HG03439 (cell line): ENCODE data around the gene SPI1.

Experiments
- ATAC-seq: cut with Tn5 transposase; IDR thresholded peaks from one replicate; pipeline ENCODE4 v1.9.1; 2021; ENCODE audit warnings: mild to moderate bottlenecking, moderate library complexity; ENCODE audit not compliant: unreplicated experiment

Gene SPI1

DNA sequence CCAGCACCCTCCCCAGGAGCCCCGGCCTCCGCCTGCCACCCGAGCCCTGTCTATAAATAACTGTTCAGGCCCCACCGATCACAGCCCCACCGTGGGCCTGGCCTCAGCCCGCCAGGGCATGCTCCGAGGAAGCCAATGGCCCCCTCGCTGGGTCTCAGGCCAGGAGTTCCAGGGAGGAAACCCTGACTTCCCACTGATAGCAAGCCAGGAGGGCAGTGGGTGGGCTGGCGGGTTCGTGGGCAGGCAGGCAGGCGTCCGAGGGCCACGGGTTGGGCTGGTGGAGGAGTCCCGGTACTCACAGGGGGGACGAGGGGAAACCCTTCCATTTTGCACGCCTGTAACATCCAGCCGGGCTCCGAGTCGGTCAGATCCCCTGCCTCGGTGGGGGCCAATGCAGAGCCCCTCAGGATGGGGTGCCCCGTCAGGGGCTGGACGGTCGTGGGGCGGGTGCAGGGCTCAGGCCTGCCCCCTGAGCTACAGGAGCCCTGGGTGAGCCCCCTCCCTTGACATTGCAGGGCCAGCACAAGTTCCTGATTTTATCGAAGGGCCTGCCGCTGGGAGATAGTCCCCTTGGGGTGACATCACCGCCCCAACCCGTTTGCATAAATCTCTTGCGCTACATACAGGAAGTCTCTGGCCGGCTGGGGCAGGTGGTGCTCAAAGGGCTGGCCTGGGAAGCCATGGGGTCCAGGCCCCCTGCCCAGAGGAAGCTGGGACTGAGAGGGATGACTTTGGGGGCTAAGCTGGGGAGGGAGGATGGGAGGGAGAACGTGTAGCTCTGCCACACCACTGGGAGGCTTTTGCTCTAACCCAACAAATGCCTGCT is at the start of gene SPI1:
Gene SPI1, minus strand, starts transcription at position 538 of the 826 bp plus-strand sequence. Its CDS starts 194 bp downstream, at position 344.
- ATAC-seq = peak; percentile 67

DNA sequence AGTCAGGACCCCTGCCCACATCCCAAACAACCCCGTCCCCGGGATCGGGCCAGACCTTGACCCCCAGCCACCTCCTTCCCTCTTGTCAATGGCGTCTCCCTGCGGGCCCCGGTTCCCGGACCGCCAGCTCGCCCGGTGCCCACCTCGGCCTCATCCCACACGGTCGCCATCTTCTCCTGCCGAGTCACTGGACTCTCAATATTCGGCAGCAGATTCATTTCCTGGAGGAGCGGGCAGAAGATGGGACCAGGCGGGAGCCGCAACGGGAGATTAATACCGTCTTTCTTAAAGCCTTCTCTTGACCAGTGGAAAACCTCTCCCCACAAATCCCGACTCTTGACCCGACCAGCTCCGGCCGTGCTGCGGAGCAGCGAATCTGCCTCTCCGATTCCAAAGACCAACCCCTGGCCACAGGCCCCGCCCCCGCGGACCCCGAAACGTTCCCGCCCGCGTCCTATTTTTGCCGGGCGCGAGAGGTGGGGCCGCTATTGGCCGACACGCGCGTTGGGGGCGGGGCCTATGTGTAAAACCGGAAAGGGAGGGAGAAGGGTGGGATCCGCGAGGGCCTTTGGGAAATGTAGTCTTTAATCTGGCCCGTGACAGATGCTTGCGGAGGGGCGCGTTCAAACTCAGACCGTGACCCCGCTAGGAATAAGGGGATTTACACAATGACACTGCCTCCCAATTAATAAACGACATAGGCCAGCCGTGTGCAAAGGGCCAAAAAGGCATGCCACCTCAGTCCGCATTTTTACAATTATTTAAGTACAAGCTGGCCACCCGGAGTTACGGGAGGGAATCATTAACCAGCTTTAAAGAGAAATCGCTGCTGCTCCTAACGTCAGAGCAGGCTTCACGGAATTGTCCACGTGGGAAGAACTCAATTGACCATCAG is 48.0 kb upstream of the SPI1 start, which contains the start of gene PSMC3:
Gene PSMC3, minus strand, starts transcription at position 378 of the 895 bp plus-strand sequence. Its CDS starts 160 bp downstream, at position 218.
- peak; percentile 93 for ATAC-seq

DNA sequence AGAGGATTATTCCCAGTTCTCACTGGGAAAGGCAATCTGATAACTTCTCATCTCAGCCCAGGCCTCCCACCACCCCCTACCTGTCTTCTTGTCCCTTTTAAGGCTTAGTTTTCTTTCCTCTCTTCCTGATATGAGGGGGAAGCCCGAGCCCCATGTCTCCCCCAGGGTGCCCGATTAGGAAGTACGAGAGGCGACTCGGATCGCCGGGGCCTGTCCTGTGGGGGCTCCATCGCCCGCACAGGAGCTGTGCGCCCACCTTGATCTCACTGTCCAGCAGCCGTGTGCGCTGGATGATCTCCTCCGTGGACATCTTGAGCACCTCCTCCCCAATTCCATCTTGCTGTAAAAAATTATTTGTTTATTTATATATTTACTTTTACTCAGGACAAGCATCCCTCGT is 47.3 kb upstream of the SPI1 start:
- ATAC-seq = no peak

DNA sequence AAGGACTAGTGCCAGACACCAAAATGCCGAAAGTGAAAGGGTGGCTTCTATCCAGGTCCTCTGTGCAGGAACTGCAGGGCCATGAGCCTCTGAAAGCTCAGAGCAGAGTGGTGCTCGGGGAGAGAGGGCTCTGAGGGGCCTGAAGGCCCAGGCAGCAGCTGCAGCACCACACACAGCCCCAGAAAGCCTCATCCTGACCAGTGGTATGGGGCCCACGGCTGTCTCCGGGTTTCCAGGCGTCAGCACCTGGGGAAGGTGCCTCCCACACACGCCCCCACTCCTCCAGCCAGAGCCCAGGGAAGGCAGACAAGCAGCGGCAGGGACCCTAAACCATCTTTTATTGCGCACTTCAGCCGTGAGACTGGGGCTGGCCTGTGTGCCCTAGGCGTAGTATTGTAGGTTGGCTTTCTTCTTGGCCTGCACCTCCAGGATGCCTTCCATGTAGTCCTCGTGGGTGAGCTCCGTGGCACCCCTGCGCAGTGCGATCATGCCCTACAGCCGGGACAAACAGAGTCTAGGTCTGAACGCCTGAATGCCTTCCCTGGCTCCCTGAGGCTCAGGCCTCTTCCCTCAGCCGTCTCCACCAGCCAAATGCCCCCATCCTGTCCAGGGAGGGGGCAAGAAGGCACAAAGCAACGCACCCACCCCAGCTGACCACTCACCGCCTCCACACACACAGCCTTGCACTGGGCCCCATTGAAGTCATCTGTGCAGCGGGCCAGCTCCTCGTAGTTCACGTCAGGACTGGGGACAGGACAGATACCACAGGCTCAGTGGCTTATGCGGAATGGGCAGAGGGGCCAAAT is 40.3 kb upstream of the SPI1 start:
- ATAC-seq = no peak

DNA sequence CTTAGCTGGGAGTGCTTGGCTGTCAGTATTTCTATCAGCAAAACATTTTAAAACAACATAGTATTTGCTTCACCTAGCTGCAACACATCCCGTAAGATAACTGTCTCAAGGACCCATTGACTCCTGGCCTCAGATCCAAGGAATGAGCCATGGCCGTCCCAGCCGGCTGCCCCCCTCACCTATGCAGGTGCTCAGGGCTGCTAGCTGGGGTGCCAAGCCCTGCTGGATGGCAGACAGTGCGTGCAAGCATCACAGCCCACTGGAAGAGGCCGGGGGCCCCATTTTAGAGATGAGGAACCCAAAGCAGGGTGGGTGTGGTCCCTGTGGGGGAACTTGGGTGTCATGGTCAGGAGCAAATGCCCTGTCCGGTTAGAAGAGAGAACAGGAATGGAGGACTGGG is 39.4 kb upstream of the SPI1 start:
- ATAC-seq = no peak

DNA sequence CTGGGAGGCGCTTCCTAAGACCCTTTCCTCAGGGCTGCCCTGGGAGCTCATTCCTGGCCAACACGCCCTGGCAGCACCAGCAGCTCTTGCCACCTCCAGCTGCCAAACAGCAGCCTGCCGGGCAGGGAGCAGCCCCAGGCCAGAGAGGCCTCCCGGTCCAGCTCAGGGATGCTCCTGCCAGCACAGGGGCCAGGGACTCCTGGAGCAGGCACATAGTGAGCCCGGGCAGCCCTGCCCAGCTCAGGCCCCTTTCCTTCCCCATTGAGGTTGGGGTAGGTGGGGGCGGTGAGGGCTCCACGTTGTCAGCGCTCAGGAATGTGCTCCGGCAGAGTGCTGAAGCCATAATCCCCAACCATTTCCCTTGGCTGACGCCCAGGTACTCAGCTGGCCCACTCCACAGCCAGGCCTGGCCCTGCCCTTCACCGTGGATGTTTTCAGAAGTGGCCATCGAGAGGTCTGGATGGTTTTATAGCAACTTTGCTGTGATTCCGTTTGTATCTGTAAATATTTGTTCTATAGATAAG is 37.7 kb upstream of the SPI1 start:
- no peak for ATAC-seq

DNA sequence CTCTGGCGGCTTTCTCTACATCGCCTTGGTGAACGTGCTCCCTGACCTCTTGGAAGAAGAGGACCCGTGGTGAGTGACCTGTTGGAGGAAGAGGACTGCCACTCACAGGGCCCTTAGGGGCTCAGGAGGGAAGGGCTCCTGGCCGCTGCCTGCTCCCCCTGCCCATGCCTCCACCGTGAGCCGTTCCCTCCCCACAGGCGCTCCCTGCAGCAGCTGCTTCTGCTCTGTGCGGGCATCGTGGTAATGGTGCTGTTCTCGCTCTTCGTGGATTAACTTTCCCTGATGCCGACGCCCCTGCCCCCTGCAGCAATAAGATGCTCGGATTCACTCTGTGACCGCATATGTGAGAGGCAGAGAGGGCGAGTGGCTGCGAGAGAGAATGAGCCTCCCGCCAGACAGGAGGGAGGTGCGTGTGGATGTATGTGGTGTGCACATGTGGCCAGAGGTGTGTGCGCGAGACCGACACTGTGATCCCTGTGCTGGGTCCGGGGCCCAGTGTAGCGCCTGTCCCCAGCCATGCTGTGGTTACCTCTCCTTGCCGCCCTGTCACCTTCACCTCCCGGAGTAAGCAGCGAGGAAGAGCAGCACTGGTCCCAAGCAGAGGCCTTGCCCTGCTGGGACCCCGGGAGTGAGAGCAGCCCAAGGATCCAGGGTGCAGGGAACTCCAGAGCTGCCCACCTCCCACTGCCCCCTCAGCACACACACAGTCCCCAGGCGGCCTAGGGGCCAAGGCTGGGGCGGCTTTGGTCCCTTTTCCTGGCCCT is 36.9 kb upstream of the SPI1 start:
- no peak for ATAC-seq

DNA sequence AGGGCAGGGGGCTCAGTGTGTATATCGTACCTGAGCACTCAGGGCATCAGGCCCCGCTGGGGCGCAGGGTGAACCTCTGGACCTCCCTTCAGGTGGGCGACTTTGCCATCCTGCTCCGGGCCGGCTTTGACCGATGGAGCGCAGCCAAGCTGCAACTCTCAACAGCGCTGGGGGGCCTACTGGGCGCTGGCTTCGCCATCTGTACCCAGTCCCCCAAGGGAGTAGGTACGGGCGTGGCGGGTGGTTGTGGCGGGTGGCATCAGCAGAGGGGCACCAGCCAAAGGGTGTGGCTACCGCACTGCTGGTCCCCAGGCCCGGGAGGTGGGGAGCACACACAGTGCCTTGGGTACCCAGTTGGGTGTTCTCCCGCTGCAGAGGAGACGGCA is 36.3 kb upstream of the SPI1 start:
- no peak for ATAC-seq

DNA sequence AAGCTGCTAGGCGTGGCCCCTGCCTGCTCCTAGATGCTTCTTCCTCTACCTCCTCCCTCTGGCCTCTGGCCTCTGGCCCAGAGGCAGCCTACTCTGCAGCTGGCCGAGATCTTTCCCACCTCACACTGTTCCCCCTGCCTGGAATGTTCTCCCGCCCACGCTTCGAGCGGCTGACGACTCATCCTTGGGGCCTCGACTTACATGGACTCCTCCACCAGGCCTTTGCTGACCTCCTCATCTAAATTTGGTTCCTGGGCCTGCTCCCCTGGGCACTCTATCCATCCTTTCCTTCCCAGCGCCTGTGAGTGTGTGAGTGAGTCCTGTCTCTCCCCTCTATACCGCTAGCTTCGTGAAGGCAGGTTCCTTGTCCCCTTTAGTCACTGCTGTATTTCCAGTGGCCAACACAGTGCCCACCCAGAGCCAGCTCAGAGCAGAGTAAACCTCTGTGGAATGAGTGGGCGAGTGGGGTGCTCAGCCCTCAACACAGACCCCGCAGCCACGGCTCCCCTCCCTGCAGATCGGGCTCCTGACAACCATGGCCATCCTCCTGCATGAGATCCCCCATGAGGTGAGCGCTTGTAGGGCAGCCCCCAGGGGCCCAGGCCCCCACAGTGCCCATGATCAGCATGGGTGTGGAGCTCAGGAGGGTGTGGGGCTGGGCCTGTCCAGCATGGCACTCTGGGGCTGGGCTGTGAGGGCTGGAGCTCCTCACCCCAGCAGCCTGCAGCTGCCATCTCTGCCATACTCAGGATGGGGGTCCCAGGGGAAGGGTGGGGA is 35.7 kb upstream of the SPI1 start:
- no peak for ATAC-seq

DNA sequence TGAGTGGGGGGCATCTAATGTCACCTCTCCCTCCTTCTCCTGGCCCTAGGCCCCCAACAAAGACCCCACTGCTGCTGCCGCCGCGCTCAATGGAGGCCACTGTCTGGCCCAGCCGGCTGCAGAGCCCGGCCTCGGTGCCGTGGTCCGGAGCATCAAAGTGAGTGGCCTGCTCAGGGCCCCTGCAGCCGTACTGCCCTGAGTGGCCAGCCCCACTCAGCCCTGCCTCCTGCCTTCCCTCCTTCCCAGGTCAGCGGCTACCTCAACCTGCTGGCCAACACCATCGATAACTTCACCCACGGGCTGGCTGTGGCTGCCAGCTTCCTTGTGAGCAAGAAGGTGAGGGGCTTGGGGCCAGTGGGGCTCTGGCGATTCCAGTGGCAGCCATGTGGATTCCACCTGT is 35.0 kb upstream of the SPI1 start:
- ATAC-seq = no peak

DNA sequence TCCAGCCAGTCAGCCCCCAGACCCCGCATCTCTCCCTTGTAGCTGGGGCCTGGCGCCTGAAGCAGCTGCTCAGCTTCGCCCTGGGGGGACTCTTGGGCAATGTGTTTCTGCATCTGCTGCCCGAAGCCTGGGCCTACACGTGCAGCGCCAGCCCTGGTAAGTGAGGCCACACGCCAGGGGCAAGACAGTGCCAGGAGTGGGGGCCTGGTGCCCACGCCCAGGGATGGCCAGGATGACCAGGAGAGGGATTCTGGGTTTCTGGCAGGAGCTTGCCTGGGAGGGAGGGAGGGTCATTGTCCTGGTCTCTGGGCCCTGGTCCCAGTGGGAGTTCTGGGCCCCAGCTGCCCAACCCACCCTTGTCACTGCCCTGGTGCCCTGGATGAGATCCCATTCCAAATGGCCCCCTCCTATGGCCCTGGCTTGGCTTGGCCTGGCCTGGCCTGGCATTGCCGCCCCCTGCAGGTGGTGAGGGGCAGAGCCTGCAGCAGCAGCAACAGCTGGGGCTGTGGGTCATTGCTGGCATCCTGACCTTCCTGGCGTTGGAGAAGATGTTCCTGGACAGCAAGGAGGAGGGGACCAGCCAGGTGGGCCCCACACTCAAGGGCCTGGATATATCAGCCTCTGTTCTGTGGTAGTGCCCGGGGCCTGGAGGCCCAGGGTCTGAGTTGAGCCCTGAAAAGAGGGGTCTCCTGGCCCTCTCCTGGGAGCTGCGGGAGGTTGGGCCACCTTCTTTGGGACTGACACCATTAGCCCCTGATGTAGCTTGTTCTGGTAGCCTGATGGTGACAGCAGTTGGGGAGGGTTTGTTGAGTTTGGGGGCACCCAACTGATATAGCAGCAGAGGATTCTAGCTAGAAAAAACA is 33.8 kb upstream of the SPI1 start:
- no peak for ATAC-seq

DNA sequence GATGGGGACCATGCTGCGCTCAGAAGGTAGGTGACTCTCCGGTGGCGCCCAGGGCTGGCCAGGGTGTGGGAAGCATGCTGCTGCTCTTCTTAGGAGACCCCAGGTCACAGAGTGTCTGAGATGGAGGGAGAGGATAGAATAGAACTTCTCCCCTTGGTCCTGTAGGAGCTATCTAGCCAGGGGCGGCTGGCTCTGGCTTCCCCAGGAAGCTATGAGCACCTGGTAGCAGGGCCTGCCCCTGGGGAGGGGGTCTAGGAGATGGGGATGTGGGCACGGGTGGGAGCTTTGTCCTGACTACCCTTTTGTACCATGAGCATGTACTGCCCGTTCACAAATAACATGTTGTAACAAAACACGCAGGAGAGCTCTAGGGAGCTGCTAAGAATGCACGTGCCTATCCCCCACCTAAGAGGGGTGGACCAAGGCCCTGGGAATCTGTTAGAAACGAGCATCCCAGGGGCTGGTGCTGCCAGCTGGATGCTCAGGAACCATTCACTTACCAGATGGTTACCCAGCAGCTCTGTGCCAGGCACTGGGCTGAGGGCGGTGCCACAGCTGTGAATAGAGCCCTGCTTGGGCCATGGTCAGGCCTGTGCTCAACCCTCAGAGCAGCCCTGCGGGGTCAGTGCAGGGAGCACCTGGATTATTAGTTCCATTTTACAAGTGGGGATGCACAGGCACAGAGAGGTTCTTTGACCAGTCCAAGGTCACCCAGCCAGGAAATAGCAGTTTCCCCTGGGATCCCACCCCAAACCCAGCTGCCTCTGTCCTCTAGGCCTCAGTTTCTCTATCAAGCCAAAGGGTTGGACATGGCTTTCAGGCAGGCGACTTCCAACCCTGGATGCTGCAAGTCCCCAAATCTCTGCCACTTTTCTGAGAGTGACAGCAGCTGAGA is 32.3 kb upstream of the SPI1 start:
- ATAC-seq = no peak

DNA sequence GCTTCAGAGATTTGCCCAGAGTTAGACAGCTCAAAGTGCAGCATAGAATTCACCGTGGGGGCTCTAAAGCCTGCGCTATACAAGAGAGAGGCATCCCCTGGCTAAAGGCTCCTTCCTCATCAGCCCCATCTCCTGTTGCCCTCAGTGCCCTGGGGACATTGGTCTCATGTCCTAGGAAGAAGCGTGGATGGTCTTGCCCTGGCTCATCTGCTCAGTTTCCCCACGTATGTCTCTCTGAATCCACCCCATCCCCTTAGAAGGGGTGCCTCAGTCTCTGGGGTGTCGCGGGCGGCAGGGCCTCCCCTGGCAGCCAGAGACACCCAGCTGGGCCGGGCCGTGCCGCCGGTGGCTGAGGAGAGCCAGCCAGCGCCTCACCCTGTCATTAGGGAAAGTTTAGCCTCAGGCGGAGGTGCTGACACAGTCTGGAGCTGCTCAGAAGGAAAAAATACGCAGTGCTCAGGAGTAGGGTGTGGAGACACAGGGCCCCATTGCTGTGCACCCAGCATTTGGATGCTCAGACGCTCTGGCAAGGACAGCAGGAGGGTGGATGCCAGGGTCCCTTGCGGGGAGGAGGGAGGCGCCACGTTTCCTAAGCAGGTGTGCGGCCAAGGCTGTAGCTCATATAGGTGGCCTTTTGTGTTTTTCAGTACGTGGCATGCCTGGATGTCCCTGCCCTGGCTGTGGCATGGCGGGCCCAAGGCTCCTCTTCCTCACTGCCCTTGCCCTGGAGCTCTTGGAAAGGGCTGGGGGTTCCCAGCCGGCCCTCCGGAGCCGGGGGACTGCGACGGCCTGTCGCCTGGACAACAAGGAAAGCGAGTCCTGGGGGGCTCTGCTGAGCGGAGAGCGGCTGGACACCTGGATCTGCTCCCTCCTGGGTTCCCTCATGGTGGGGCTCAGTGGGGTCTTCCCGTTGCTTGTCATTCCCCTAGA is 31.4 kb upstream of the SPI1 start:
- no peak for ATAC-seq

DNA sequence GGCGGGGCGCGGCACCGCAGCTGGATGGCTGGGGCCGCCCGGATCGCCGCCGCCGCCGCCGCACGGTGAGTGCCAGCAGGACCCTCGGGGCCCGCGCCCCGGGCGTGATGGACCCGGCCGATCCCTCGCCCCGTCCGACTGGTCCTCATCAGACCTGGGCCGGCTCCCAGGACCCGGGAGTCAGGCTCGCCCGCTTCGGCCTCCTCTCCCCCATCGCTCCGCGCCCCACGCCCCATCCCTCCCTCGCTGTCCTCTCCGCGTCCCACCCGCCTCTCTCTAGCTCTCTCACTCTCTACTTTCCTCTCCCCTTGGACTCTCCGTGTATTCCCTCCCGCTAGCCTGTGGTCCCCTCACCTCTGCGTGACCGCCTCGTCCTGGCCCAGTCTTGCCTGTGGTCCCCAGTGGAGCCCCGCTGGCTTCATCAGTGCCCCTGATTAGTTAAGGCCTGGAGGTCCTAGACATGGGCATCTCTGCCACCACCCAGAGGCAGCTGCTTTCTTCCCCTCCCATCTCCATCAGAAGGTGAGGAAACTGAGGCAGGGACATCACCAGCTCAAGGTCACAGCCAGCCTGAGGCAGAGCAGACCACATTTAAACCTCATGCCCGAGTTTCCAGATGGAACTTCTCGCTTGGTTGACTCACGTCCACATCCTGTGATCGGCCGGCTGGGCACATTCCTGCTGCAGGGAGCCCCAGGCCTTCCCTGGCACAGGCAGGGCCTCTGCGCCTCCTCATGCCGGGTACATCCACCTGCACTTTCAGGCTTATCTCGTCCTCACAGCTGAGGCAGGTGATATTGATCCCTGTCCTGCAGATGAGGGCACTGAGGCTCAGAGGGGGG is 30.5 kb upstream of the SPI1 start:
- ATAC-seq = no peak
